ENCODE data around the gene COBL. TPM values are rescaled to one million over a fixed set of nuclear protein-coding genes. Genes with fewer than 3 reads are reported as not detected.

The COBL gene
- total RNA-seq, 1 donor from 2014 or later = 1.2 TPM

DNA sequence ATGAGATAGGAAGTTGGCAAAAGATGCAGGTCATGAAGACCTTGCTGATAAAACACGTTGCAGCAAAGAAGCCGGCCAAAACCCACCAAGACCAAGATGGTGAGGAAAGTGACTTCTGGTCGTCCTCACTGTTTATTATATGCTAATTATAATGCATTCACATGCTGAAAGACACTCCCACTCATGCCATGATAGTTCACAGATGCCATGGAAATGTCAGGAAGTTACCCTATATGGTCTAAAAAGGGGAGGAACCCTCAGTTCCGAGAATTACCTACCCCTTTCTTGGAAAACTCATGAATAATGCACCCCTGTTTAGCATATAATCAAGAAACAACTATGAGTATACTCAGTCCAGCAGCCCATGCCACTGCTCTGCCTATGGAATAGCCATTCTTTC is 331.5 kb downstream of the COBL start:
- no peak for TF ChIP-seq CTCF (IDR thresholded peaks at IDR 0.05; ENCODE audit: unreplicated experiment)
- Mint-ChIP-seq H3K27ac (no peak overlapping the region), H3K9me3 (peaks cover under 1% of the 10 kb centered on the region), H3K4me1 (no peaks in the 10 kb centered on the region), H3K4me3 (no peak overlapping the region), H3K27me3 (ENCODE audit: low read depth) (peaks cover 9% of the 10 kb centered on the region), H3K36me3 (no peaks in the 10 kb centered on the region)
- no peak for DNase-seq (ENCODE audit: low spot score in 2 of 2, unreplicated experiment in 2 of 2)

GRCh38 chr7:50983850-50984249 is 332.8 kb downstream of the COBL start:
- H3K4me1 Mint-ChIP-seq = no peaks in the 10 kb centered on the region
- no peak overlapping the region for H3K4me3 Mint-ChIP-seq
- no peaks in the 10 kb centered on the region for H3K36me3 Mint-ChIP-seq
- H3K27me3 Mint-ChIP-seq (ENCODE audit: low read depth) = peaks cover 9% of the 10 kb centered on the region
- TF ChIP-seq CTCF (IDR thresholded peaks at IDR 0.05; ENCODE audit: unreplicated experiment) = no peak
- DNase-seq (ENCODE audit: low spot score in 2 of 2, unreplicated experiment in 2 of 2) = no peak
- peaks cover 3% of the 10 kb centered on the region for H3K9me3 Mint-ChIP-seq
- H3K27ac Mint-ChIP-seq = no peak overlapping the region

- peaks cover 8% of the 10 kb centered on the region for H3K9me3 Mint-ChIP-seq
- H3K27me3 Mint-ChIP-seq (ENCODE audit: low read depth) = peaks cover 8% of the 10 kb centered on the region
- H3K36me3 Mint-ChIP-seq = no peaks in the 10 kb centered on the region
- DNase-seq (ENCODE audit: low spot score in 2 of 2, unreplicated experiment in 2 of 2) = no peak
- no peak for TF ChIP-seq CTCF (IDR thresholded peaks at IDR 0.05; ENCODE audit: unreplicated experiment)
- H3K27ac Mint-ChIP-seq = no peak overlapping the region
- no peaks in the 10 kb centered on the region for H3K4me1 Mint-ChIP-seq
- no peak overlapping the region for H3K4me3 Mint-ChIP-seq
Observed at GRCh38 chr7:50982626-50983025, 334.0 kb downstream of the COBL start.

GRCh38 chr7:50981743-50982142 is 334.9 kb downstream of the COBL start:
- H3K36me3 Mint-ChIP-seq = no peaks in the 10 kb centered on the region

DNA sequence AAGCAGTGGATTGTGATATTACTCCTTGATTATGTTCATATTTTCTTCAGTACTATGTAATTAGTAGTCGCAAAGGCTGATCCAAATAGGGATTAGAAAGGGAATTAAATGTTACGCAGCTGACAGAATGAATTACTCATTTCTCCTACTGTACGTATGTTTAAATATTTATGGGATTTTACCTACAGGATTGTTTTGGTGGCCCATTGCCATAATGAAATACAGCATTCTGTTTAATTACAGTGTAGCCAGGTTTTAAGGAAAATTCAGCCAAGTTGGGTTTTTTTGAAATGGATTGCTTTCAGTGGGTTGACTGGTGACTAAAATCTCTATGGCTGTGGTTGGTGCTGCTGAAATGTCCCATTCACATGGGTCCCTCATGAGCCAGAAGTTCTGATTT is 336.2 kb downstream of the COBL start:
- Mint-ChIP-seq H3K9me3 (peaks cover 23% of the 10 kb centered on the region), H3K27me3 (ENCODE audit: low read depth) (peaks cover 8% of the 10 kb centered on the region), H3K36me3 (no peaks in the 10 kb centered on the region), H3K4me1 (no peaks in the 10 kb centered on the region), H3K4me3 (no peak overlapping the region), H3K27ac (no peak overlapping the region)
- no peak for DNase-seq (ENCODE audit: low spot score in 2 of 2, unreplicated experiment in 2 of 2)
- TF ChIP-seq CTCF (IDR thresholded peaks at IDR 0.05; ENCODE audit: unreplicated experiment) = no peak

More at GRCh38 chr7:50981743-50982142, 334.9 kb downstream of the COBL start:
- Mint-ChIP-seq H3K4me3 (no peak overlapping the region), H3K9me3 (peaks cover 15% of the 10 kb centered on the region), H3K27me3 (ENCODE audit: low read depth) (peaks cover 8% of the 10 kb centered on the region), H3K27ac (no peak overlapping the region), H3K4me1 (no peaks in the 10 kb centered on the region)
- no peak for DNase-seq (ENCODE audit: low spot score in 2 of 2, unreplicated experiment in 2 of 2)
- no peak for TF ChIP-seq CTCF (IDR thresholded peaks at IDR 0.05; ENCODE audit: unreplicated experiment)

GRCh38 chr7:50978633-50979215 is 337.9 kb downstream of the COBL start:
- H3K9me3 Mint-ChIP-seq = peaks cover 23% of the 10 kb centered on the region
- no peaks in the 10 kb centered on the region for H3K36me3 Mint-ChIP-seq
- peaks cover 8% of the 10 kb centered on the region for H3K27me3 Mint-ChIP-seq (ENCODE audit: low read depth)
- H3K4me1 Mint-ChIP-seq = no peaks in the 10 kb centered on the region
- DNase-seq (ENCODE audit: low spot score in 2 of 2, unreplicated experiment in 2 of 2) = no peak
- TF ChIP-seq CTCF (IDR thresholded peaks at IDR 0.05; ENCODE audit: unreplicated experiment) = no peak
- no peak overlapping the region for H3K4me3 Mint-ChIP-seq
- no peak overlapping the region for H3K27ac Mint-ChIP-seq

Data from mesothelial cell of epicardium (in vitro differentiated cells).